Measurements from ENCODE around the gene DHX34. TPM values are rescaled to one million over a fixed set of nuclear protein-coding genes. Genes with fewer than 3 reads are reported as not detected.

DHX34 gene
- total RNA-seq, 1 experiment from 2014 or later: 23.0 TPM

DNA sequence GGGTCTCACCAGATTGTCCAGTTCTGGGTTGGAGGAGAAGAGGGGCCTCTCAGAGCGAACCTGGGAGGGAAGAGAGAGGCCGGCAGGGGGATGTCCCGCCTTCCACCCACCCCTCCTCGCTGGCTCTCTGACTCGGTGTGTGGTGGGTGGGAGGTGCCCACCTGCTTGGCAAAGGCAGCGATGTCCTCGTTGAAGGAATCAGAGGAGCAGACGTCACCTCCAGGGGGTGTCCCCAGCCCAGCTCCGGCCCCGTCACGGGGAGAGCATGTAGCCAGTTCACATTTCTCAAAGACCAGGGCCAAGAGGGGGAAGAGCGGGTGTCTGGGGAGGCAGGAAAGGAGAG, 67.5 kb downstream of the DHX34 start:
- ChIA-PET POLR2A (ENCODE audit: unreplicated experiment) (interaction anchor here (0.6 kb wide), 1 partner anchor 132 kb away, joined by 4 read pairs; no protein-coding TSS in a partner anchor), CTCF (interaction anchor here (0.6 kb wide), 1 partner anchor 731 kb away, joined by 4 read pairs; no protein-coding TSS in a partner anchor)
- H3F3A ChIP-seq (ENCODE audit: insufficient read depth, low read depth): peaks cover 10% of the 10 kb centered on the region; the same call in 1 of the 2 replicates
- intact Hi-C loops (cut with micrococcal nuclease; ENCODE audit: unreplicated experiment): no loop called here
- no peaks in the 10 kb centered on the region for H3K9me3 ChIP-seq (ENCODE audit: insufficient read depth, low read depth)
- no peaks in the 10 kb centered on the region for H3K79me2 ChIP-seq (ENCODE audit: low read depth)
- H3K9me2 ChIP-seq (ENCODE audit: insufficient read depth): no peaks in the 10 kb centered on the region
- H3K4me3 ChIP-seq: no peak overlapping the region
- no peak overlapping the region for H3K27ac ChIP-seq
- H4K20me1 ChIP-seq (ENCODE audit: insufficient read depth): no peaks in the 10 kb centered on the region
- DNase-seq: no peak
- no TSS peak for BruUV-seq (replicated peaks)
- H3K36me3 ChIP-seq (ENCODE audit: low read depth): no peaks in the 10 kb centered on the region
- no peaks in the 10 kb centered on the region for H3K4me1 ChIP-seq (replicated peaks; ENCODE audit: insufficient read depth)
- H3K27me3 ChIP-seq (ENCODE audit: insufficient read depth, low read depth): peaks cover 90% of the 10 kb centered on the region
- TF ChIP-seq, protein P1, sequence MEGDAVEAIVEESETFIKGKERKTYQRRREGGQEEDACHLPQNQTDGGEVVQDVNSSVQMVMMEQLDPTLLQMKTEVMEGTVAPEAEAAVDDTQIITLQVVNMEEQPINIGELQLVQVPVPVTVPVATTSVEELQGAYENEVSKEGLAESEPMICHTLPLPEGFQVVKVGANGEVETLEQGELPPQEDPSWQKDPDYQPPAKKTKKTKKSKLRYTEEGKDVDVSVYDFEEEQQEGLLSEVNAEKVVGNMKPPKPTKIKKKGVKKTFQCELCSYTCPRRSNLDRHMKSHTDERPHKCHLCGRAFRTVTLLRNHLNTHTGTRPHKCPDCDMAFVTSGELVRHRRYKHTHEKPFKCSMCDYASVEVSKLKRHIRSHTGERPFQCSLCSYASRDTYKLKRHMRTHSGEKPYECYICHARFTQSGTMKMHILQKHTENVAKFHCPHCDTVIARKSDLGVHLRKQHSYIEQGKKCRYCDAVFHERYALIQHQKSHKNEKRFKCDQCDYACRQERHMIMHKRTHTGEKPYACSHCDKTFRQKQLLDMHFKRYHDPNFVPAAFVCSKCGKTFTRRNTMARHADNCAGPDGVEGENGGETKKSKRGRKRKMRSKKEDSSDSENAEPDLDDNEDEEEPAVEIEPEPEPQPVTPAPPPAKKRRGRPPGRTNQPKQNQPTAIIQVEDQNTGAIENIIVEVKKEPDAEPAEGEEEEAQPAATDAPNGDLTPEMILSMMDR (conservative IDR thresholded peaks at IDR 0.05): no peak
- no peak for TF ChIP-seq EZH2 (IDR thresholded peaks at IDR 0.05; ENCODE audit: low read depth)
- H3K4me2 ChIP-seq: no peak overlapping the region
- no peak overlapping the region for H2AFZ ChIP-seq

DNA sequence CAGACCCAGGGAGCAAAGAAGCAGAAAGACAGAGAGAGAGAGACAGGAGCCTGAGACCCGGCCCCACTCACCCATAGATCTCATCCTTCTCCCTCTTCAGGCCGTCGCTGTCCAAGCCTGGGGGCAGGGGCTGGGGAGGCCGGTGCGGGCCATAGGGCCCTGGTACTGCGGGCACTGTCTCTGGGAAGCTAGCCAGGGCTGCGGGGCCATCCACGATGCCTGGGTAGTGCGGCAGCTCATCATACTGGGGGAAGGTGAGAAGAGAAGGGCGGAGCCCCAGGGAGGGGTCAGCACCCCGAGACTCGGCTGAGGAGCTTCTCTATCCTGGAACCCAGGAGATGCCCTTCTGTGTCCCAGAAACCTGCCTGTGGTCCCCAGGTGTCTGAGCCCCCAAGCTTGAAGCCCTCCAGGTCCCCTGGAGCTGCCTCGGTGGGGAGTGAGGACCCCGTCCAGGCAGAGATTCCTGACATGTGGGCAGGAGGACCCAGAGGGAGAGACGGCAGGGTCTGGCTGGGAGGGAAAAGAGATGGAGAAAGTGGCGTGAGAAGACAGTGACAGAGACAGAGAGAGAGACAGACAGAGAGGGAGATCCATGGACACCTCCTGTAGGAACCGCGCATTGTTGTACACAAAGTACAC, 68.1 kb downstream of the DHX34 start:
- no TSS peak for BruUV-seq (replicated peaks)
- Histone ChIP-seq H3K4me2 (no peak overlapping the region), H3K4me1 (replicated peaks; ENCODE audit: insufficient read depth) (no peaks in the 10 kb centered on the region), H3K9me2 (ENCODE audit: insufficient read depth) (no peaks in the 10 kb centered on the region), H4K20me1 (ENCODE audit: insufficient read depth) (no peaks in the 10 kb centered on the region), H3K9me3 (ENCODE audit: insufficient read depth, low read depth) (no peaks in the 10 kb centered on the region), H3F3A (ENCODE audit: insufficient read depth, low read depth) (peaks cover 10% of the 10 kb centered on the region; the same call in 1 of the 2 replicates), H3K27ac (no peak overlapping the region), H3K79me2 (ENCODE audit: low read depth) (no peaks in the 10 kb centered on the region), H3K27me3 (ENCODE audit: insufficient read depth, low read depth) (peaks cover 90% of the 10 kb centered on the region), H3K36me3 (ENCODE audit: low read depth) (no peaks in the 10 kb centered on the region), H3K4me3 (no peak overlapping the region), H2AFZ (no peak overlapping the region)
- ChIA-PET POLR2A (ENCODE audit: unreplicated experiment) (interaction anchor here (0.6 kb wide), 1 partner anchor 132 kb away, joined by 4 read pairs; no protein-coding TSS in a partner anchor), CTCF (interaction anchor here (0.6 kb wide), 1 partner anchor 732 kb away, joined by 4 read pairs; no protein-coding TSS in a partner anchor)
- no peak for DNase-seq
- intact Hi-C loops (cut with micrococcal nuclease; ENCODE audit: unreplicated experiment): no loop called here
- TF ChIP-seq, protein P1 (conservative IDR thresholded peaks at IDR 0.05): no peak
- no peak for TF ChIP-seq EZH2 (IDR thresholded peaks at IDR 0.05; ENCODE audit: low read depth)

DNA sequence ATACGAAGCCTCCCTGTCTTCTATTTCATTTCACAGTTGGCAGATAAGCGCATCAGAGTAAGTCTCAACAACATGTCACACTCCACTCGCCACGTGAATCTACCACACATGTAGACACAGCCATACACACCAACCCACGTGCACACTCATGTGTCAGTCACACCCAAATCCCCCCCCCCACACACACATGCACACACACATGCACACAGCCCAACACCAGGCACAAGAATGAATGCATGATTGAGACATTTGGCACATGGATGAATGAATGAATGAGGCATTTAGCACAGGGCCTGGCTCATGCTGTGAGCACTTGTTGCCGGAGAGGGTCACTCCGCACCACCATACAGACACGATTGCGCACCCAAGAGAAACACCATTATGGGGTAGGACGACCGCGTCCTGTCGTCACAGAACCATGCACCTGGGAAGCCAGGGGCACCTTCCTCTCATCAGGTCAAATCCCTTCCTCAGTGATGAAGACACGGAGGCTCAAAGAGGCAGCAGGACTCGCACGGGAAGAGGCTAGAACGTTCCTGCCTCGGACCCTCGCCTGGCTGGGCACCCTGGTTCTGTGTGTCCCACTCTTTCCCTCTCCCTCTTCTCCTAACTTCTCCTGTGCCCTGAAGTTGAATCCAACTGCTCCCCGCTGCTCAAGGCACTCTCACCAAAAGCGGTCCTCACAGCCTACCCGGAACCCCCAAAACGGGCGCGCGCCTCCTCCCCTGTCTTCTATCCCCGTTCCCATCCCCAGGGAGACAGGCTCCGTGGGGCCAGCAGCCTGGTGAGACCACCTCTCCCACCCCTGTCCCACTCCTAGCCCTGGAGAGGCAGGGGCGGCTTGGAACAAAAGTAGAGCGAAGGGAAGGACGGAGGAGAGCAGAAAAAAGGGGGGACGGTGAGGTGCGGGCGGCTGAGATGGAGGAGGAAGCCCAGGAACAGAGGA, 68.9 kb downstream of the DHX34 start:
- H3K4me3 ChIP-seq: no peak overlapping the region
- POLR2A ChIA-PET (ENCODE audit: unreplicated experiment): no interaction called here
- no peaks in the 10 kb centered on the region for H3K4me1 ChIP-seq (replicated peaks; ENCODE audit: insufficient read depth)
- no peak overlapping the region for H3K4me2 ChIP-seq
- H4K20me1 ChIP-seq (ENCODE audit: insufficient read depth): no peaks in the 10 kb centered on the region
- no peaks in the 10 kb centered on the region for H3K79me2 ChIP-seq (ENCODE audit: low read depth)
- TF ChIP-seq, protein P1 (conservative IDR thresholded peaks at IDR 0.05): no peak
- no peak for TF ChIP-seq EZH2 (IDR thresholded peaks at IDR 0.05; ENCODE audit: low read depth)
- no peaks in the 10 kb centered on the region for H3K36me3 ChIP-seq (ENCODE audit: low read depth)
- H3K27me3 ChIP-seq (ENCODE audit: insufficient read depth, low read depth): peaks cover 90% of the 10 kb centered on the region
- CTCF ChIA-PET: no interaction called here
- no peak for DNase-seq
- no peak overlapping the region for H2AFZ ChIP-seq
- BruUV-seq (replicated peaks): TSS peak; percentile 45
- intact Hi-C loops (cut with micrococcal nuclease; ENCODE audit: unreplicated experiment): no loop called here
- peaks cover 10% of the 10 kb centered on the region for H3F3A ChIP-seq (ENCODE audit: insufficient read depth, low read depth)
- H3K9me3 ChIP-seq (ENCODE audit: insufficient read depth, low read depth): no peaks in the 10 kb centered on the region
- H3K27ac ChIP-seq: no peak overlapping the region
- H3K9me2 ChIP-seq (ENCODE audit: insufficient read depth): no peaks in the 10 kb centered on the region

Measured in PC-9 (cell line).